Right cardiac atrium (tissue), 5 donors: ENCODE measurements around the gene EDN2. TPM values are rescaled to one million over a fixed set of nuclear protein-coding genes. Genes with fewer than 3 reads are reported as not detected.

Experiments used
- ATAC-seq, 2 donors: fragments of 200-7000 bp; cut with Tn5 transposase; one replicate each; pipeline versions ENCODE4 v1.8.0 to v1.9.1; 2020; ENCODE audit warnings: moderate library complexity in 2 of 2, mild to moderate bottlenecking in 1 of 2
- DNase-seq, 3 donors: peaks; one replicate each; pipeline ENCODE4 v3.0.0-alpha.2; 2020
- H3K27ac ChIP-seq: one replicate; pipeline ENCODE4 v1.5.1; 2013; ENCODE audit warnings: mild to moderate bottlenecking, low read length, control low read depth, moderate library complexity
- H3K27me3 ChIP-seq: one replicate; pipeline ENCODE4 v1.6.1; 2013; ENCODE audit not compliant: control insufficient read depth, insufficient read depth
- H3K4me1 ChIP-seq: one replicate; pipeline ENCODE4 v1.6.1; 2013; ENCODE audit warnings: low read length; ENCODE audit not compliant: control insufficient read depth, insufficient read depth
- H3K4me3 ChIP-seq: one replicate; pipeline ENCODE4 v1.5.1; 2013; ENCODE audit warnings: low read length, control low read depth
- H3K9me3 ChIP-seq: one replicate; pipeline ENCODE4 v1.6.1; 2013; ENCODE audit warnings: low read length; ENCODE audit not compliant: control insufficient read depth
- WGBS: extraction: QIAGEN DNeasy Blood & Tissue Kit; methylation state at CpG from one replicate; pipeline ENCODE4 v1.1.7; 2013; 5-methylcytosine and 5-hydroxymethylcytosine counted together
- intact Hi-C, 4 donors: fragments of 100-400 bp; cut with DNase I; formaldehyde crosslinking; loops; one replicate each; pipeline versions ENCODE4 v1.11.0 to v1.14.0; 2022 to 2023
- polyA plus RNA-seq: library from polyadenylated mRNA; stranded (reverse); fragments of 200-250 nt; gene quantifications from one replicate; pipeline ENCODE4 v1.2.3, GENCODE V29; 2013
- total RNA-seq, 4 donors: library from RNA; stranded (reverse); fragmentation: NEBNext Ultra II Directional; extraction: Animal tissue kit (Norgen Biotek cat#: 25700); gene quantifications; one replicate each; pipeline ENCODE4 v1.2.1, GENCODE V29; 2021
- donor health status: healthy with polysubstance abuse.
- donor health status: DM: no; HTN: yes; CAD: no.
- donor health status: DM: no; HTN: no; CAD: no.
- donor health status: DM: no; HTN: yes; CAD: no; lungs with severe emphysema.
- donor health status: DM: yes; HTN: yes; CAD: no.

Gene EDN2
- total and polyA plus RNA-seq, 5 donors, result 0.07 to 0.56 (median 0.37) TPM

DNA sequence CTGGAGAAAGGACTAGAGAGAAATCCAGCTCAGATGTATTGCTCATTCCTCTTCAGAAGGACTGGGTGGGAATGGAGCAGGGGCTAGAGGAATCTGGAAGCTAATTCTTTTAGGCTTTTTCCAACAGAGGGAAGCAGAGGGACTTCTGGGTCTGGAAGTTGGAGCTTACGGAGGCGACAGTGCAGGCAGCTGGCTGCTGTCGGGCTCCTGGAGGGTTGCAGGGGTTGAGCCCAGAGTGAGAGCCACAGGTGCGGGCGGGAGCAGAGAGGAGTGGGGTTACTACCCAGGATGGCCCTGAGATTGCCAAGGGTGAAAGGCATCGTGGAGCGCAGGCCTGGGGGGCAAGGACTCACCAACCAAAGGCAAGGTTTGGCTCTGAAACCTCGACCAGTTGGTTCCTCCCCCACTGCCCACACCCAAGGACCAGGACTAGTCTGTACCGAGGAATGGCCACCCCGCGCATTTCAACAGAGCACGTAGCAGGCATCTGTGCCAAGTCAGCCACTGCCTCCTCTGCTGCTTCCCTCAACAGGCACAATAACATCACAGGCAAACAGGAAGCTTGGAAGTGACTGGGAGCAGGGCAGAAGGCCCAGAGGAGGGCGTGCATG lies 22.7 kb upstream of the EDN2 start:
- DNase-seq, result peak in 2 of 3 donors; percentile 38 to 47
- whole genome bisulfite sequencing, result 75% methylated on average over 13 of the region's 13 CpGs
- Histone ChIP-seq H3K27ac (no peak overlapping the region), H3K4me1 (no peaks in the 10 kb centered on the region), H3K27me3 (no peaks in the 10 kb centered on the region), H3K9me3 (no peaks in the 10 kb centered on the region), H3K4me3 (no peak overlapping the region)
- no peak for ATAC-seq
- intact Hi-C loops, result no loop called here

DNA sequence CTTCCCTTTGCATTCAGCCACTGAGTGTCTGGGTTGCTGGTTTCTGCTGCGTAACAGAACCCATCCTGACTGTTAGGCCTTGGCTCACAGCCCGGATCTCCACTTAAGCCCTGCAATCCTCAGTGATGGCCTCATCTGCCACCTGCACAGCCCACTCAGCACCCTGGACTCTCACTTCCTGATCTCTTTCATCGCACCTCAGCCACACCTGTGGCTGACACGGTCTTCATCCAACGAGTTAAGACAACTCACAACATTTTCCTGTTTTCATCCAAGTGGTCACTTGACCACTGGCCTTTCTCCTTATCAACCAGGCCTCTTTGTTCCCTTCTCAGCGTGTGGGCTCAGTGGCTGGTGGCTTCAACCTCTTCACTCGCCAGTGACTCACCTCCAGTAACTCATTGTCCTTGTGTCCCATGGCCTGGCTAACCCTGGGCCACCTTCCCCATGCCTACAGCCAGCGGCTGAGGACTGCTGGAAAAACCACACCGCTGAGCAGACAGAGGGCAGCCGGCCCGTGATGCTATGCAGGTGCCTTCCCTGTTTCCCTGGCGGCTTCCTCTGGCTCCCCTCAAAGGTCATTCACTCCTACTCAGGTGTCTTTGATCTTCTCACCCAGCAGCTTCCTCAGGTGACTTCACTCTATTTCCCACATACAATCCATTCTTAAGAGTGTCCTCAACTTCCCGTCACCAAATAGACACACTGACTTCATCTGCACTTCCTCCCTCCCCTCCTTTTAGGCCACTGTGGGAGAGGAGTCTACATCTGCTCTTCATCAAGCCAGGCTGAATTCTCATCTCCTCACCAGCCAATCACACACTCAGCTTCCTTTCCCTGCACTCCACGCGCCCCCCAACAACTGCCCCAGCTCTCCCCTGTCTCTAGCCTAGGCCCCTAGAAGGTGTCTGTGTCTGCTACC lies 19.9 kb upstream of the EDN2 start:
- Histone ChIP-seq H3K4me1 (peaks cover 3% of the 10 kb centered on the region), H3K27ac (peak overlapping the region; percentile 22), H3K9me3 (no peaks in the 10 kb centered on the region), H3K27me3 (no peaks in the 10 kb centered on the region), H3K4me3 (no peak overlapping the region)
- 73% methylated on average over 15 of the region's 15 CpGs for WGBS
- peak in 1 of 3 donors; percentile 50 for DNase-seq
- intact Hi-C loops, result no loop called here
- ATAC-seq, result peak in 1 of 2 donors; percentile 5

DNA sequence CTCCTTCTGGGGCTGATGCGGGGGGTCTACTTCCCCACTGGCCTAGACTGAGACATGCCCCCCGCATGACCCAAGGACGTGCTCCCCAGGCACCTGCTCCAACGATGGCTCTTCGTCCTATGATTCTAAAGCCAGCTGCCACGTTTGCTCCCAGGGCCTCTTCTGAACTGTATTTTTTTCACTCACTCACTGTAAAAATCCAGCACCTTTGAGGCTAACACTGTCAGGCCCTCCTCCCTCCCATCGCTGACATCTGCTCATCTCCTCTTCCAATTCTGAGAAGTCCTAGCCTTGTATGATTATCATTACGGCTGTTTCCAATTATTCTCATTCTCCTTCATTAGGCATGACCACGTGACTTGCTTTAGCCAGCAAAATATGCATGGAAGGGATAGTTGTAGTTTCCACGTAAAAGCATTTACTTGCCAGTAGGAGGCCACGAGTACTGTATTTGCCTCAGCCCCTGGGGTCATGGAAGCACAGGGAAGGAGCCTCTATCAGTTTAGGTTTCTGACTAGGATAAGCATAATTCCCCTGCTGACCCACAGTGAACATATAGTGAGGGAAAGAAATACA lies 19.1 kb upstream of the EDN2 start:
- intact Hi-C loops, result no loop called here
- Histone ChIP-seq H3K4me3 (no peak overlapping the region), H3K27ac (peak overlapping the region; percentile 22), H3K27me3 (no peaks in the 10 kb centered on the region), H3K4me1 (peaks cover 3% of the 10 kb centered on the region), H3K9me3 (no peaks in the 10 kb centered on the region)
- 87% methylated on average over 11 of the region's 11 CpGs for WGBS
- DNase-seq (peak in 1 of 3 donors; percentile 25), ATAC-seq (no peak)

DNA sequence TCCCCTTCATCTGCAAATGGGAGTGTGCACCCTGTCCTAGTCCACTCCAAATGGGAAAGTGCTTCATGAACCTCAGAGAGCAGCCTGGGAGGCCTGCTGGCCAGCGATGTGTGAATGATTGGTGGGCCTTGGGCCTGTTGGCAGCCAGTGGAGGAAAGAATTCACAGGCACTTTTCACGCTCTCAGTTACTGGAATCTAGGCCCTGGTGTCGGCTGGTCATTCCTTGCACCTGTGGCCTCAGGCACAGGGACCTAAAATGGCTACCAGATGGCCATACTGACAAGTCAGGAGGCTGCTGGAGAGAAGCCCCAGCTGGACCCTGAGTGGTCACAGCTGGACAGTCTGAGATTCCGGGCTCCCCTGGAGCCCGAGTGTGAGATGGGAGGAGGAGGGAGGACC lies 18.4 kb upstream of the EDN2 start:
- no peaks in the 10 kb centered on the region for H3K9me3 ChIP-seq
- ATAC-seq (peak; percentile 18 to 37), DNase-seq (peak in 1 of 3 donors; percentile 71)
- no peak overlapping the region for H3K4me3 ChIP-seq
- 53% methylated on average over 5 of the region's 5 CpGs for whole genome bisulfite sequencing
- no peaks in the 10 kb centered on the region for H3K27me3 ChIP-seq
- peaks cover 3% of the 10 kb centered on the region for H3K4me1 ChIP-seq
- intact Hi-C loops, result no loop called here
- H3K27ac ChIP-seq, result peak overlapping the region; percentile 68

DNA sequence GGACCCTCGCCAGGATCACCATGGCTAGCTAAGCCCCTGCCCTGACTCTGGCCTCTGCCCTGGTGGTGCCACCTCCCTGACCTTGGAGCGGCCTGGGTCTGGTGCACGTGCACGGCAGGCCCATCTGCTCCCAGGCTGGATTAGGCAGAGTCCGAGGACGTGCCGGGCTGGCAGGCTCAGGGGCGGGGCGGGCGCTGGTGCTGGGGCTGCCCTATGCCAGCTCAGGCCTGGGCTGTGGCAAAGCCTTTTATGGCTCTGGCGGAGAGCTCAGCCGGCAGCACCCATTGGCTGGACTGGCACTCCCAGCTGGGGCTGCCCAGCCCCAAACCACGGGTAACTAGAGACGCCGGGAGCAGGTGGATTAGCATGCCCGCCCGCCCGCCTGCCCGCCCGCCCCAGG lies 17.1 kb upstream of the EDN2 start:
- intact Hi-C loops, result no loop called here

DNA sequence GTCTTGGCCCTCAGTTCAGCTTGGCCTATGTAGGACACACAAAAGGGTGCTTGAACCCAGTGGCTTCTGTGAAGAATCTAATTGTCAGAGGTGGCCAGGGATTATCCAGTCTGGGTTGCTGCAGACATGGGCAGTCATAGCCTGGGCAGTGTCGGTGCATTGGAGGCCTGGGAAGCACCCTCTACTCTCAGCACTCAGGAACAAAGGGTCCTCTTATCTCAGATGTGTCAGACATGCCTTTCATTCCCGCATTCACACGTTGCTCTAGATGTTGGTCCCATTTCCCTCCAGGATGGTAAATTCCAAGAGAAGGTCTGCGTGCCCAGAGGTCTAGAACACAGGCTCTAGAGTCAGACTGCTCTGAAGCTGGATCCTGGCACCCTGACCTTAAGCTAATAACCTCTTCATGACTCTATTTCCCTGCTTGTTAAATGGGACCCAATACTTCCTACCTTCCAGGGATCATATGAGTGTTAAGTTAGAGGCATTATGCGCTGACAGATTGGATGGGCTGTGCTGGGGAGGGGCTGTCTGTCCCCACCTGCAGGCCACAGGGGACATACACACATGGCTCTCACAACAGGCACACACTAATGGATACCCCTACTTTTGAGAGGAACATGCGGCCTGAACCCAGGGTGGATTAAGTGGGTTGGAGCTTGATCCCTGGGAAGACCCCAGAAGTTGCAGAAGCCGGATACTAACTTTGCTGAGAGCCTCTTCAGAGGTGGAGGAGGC lies 16.5 kb upstream of the EDN2 start:
- WGBS, result 72% methylated on average over 7 of the region's 7 CpGs
- Histone ChIP-seq H3K27me3 (no peaks in the 10 kb centered on the region), H3K9me3 (no peaks in the 10 kb centered on the region), H3K4me1 (peaks cover 13% of the 10 kb centered on the region), H3K27ac (peak overlapping the region; percentile 80), H3K4me3 (no peak overlapping the region)
- DNase-seq (peak in 1 of 3 donors; percentile 11), ATAC-seq (no peak)
- intact Hi-C loops, result no loop called here

More for the DNA sequence above, 17.1 kb upstream of the EDN2 start:
- Histone ChIP-seq H3K27ac (no peak overlapping the region), H3K4me1 (peaks cover 10% of the 10 kb centered on the region), H3K9me3 (no peaks in the 10 kb centered on the region), H3K27me3 (no peaks in the 10 kb centered on the region), H3K4me3 (no peak overlapping the region)
- ATAC-seq, result peak in 1 of 2 donors; percentile 14
- peak in 2 of 3 donors; percentile 67 to 71 for DNase-seq
- WGBS, result 89% methylated on average over 20 of the region's 20 CpGs

DNA sequence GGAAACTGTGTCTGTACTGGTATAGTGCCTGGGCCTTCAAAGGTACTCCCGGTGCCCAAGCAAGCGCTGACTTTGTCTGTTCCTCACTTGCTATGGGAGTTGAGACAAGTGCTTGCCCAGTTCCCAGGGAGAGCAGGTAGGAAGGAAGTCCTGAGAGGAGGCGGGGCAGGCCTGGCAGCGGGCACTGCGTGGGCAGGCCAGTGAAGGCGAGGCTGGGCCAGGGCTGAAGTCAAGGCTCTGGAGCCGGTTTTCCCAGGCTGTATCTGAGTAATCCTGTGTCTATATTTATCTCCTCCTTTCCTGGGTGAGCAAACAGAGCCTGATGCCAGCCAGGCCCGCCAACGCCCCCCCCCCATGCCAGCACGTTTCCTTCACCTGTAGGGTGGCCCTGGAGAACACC lies 15.9 kb upstream of the EDN2 start:
- H3K4me3 ChIP-seq, result no peak overlapping the region
- ATAC-seq, result peak; percentile 16
- H3K27ac ChIP-seq, result peak overlapping the region; percentile 80
- peaks cover 13% of the 10 kb centered on the region for H3K4me1 ChIP-seq
- H3K27me3 ChIP-seq, result no peaks in the 10 kb centered on the region
- peak in 2 of 3 donors; percentile 64 to 78 for DNase-seq
- 67% methylated on average over 10 of the region's 10 CpGs for WGBS
- intact Hi-C loops, result no loop called here
- H3K9me3 ChIP-seq, result no peaks in the 10 kb centered on the region

DNA sequence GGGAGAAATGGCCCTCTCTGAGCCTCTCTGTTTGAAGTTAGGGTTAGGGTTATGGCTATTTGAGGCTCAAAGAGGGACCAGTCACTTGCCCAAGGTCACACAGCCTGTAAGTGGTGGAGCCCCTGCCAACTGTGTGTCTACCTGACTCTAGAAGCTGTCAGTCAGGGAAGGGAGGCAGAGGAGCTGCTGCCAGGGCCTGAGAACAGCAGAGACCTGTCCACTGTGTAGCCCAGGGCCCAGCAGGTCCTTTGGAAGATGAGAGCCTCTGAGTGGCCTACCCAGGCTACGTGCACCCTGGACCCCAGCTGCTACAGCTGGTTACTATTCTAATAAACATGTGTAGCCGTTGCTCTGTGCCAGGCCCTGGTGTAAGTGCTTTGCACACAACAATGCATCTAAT lies 15.1 kb upstream of the EDN2 start:
- ATAC-seq, result no peak
- Histone ChIP-seq H3K27ac (peak overlapping the region; percentile 3), H3K4me3 (no peak overlapping the region), H3K4me1 (peaks cover 13% of the 10 kb centered on the region), H3K27me3 (no peaks in the 10 kb centered on the region), H3K9me3 (no peaks in the 10 kb centered on the region)
- DNase-seq, result peak in 2 of 3 donors; percentile 41 to 51
- 68% methylated on average over 2 of the region's 2 CpGs for WGBS
- intact Hi-C loops, result no loop called here

DNA sequence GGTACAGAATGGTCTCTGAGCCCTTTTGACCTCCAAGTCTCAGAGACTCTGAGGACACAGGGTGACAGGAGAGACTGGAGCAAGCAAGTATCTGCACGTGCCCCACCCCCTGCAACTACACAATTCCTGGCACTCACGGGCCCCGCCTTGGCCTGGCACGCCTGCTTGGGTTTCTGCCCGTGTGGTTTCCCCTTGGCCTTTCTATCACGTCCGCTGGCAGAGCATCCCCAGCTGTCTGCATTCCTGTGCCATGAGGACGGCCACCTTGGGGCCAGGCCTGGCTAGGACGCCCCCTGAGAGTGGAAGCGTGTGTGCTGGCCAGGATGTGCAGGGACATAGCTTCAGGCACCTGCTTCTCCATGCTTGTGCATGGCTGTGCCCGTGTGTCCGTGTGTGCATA lies 14.3 kb upstream of the EDN2 start:
- intact Hi-C loops, result no loop called here

DNA sequence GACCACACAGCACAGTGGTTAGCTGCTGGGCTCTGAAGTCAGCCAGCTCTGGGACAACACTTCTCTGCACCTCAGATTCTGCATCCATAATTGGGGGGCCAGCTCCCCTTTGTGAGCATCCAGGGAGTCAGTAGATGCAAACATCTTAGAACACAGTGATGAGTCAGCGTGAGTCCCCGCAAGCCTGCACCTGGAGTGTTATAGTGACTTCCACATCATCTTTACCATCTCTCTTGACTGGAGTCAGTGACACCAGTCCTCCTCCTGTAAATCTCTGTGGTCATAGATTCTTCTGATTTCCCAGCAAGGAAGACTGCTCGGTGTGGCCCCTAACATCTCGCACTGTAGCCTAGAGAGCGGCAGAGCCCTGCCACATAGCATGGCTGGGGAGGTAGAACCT lies 13.9 kb upstream of the EDN2 start:
- DNase-seq (peak in 1 of 3 donors; percentile 16), ATAC-seq (no peak)
- Histone ChIP-seq H3K4me3 (no peak overlapping the region), H3K27me3 (no peaks in the 10 kb centered on the region), H3K9me3 (no peaks in the 10 kb centered on the region), H3K27ac (peak overlapping the region; percentile 83), H3K4me1 (peaks cover 13% of the 10 kb centered on the region)
- WGBS, result 93% methylated on average over 5 of the region's 5 CpGs
- intact Hi-C loops, result no loop called here

More for the DNA sequence above, 14.3 kb upstream of the EDN2 start:
- Histone ChIP-seq H3K27ac (peak overlapping the region; percentile 83), H3K4me1 (peaks cover 13% of the 10 kb centered on the region), H3K9me3 (no peaks in the 10 kb centered on the region), H3K27me3 (no peaks in the 10 kb centered on the region), H3K4me3 (no peak overlapping the region)
- ATAC-seq, result peak; percentile 40 to 46
- WGBS, result 47% methylated on average over 12 of the region's 12 CpGs
- DNase-seq, result peak; percentile 78 to 89 (median 87)
